DOHH2 (cell line): ENCODE results near the gene TIE1.

Experiments
- EZH2phosphoT487 ChIP-seq: fragments of 200-600 bp; sonication (generic); IDR thresholded peaks from 2 replicates; pipeline ENCODE4 v1.6.1; 2017; ENCODE audit warnings: borderline replicate concordance, mild to moderate bottlenecking, antibody characterized with exemption, low read length, moderate library complexity, mixed read lengths
- TF ChIP-seq, protein P1 (sequence below): fragments of 200-600 bp; sonication (generic); IDR thresholded peaks from one replicate; pipeline ENCODE4 v1.5.1; 2014; ENCODE audit warnings: antibody characterized with exemption, mild to moderate bottlenecking, low read depth, low read length; ENCODE audit not compliant: poor library complexity, severe bottlenecking

GRCh38 chr1:43267291-43267805, 33.4 kb upstream of the TIE1 start:
- TF ChIP-seq, protein P1, sequence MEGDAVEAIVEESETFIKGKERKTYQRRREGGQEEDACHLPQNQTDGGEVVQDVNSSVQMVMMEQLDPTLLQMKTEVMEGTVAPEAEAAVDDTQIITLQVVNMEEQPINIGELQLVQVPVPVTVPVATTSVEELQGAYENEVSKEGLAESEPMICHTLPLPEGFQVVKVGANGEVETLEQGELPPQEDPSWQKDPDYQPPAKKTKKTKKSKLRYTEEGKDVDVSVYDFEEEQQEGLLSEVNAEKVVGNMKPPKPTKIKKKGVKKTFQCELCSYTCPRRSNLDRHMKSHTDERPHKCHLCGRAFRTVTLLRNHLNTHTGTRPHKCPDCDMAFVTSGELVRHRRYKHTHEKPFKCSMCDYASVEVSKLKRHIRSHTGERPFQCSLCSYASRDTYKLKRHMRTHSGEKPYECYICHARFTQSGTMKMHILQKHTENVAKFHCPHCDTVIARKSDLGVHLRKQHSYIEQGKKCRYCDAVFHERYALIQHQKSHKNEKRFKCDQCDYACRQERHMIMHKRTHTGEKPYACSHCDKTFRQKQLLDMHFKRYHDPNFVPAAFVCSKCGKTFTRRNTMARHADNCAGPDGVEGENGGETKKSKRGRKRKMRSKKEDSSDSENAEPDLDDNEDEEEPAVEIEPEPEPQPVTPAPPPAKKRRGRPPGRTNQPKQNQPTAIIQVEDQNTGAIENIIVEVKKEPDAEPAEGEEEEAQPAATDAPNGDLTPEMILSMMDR = no peak
- TF ChIP-seq EZH2phosphoT487 = no peak
